Loucy (cell line): Measurements from ENCODE around the gene YTHDF2.

Experiments
- CTCF ChIP-seq: fragments of 200-600 bp; sonication (generic); conservative IDR thresholded peaks from 2 replicates; pipeline ENCODE4 v1.5.1; 2014; ENCODE audit warnings: mild to moderate bottlenecking, antibody characterized with exemption, low read length
- EZH2phosphoT487 ChIP-seq: fragments of 200-600 bp; IDR thresholded peaks from 2 replicates; pipeline ENCODE4 v1.6.1; 2018; ENCODE audit warnings: antibody characterized with exemption, mild to moderate bottlenecking, moderate library complexity, borderline replicate concordance

DNA sequence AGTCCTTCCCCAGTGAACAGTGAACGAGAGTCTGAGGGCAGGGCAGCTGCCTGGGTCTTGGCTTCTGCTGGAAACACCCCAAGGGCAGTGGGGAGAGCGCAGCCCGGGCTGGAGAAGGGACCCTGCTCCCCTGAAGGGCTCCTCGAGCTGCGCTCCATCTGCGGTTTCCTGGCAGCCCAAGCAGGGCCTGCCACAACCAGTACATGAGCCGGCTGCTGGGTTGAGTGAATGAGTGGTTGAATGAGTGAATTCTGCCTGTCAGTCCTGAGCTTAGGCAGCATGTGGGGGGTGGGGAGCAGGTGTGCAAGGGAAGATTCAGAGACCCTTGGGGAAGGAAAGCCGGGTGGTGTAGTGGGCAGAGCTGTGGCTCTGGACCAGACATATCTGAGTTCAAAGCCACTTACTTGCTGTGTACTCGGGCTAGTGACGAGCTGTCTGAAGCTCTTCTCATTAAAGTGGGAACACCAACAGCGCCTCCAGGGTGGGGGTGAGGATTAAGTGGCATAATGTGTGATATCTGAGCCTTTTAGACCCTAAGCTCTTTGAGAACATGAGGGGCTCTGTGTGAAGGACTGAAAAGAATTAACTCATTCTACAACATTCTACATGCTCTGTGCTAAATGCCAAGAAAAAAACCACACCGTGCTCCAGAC, 78.9 kb downstream of the YTHDF2 start:
- TF ChIP-seq CTCF (no peak), EZH2phosphoT487 (no peak)
